WTC11 (cell line): Measurements from ENCODE around the gene ZNF335. TPM values are rescaled to one million over a fixed set of nuclear protein-coding genes. Genes with fewer than 3 reads are reported as not detected.

Experiments
- ATAC-seq: fragments of 200-7000 bp; cut with Tn5 transposase; 2 replicates; pipeline ENCODE4 v1.10.0; 2021; ENCODE audit warnings: mild to moderate bottlenecking, moderate library complexity
- CTCF ChIA-PET: fragments of 300-600 bp; sonication (Branson Sonifier 250); formaldehyde crosslinking; loops from one replicate; lab custom pipeline; 2021; ENCODE audit warnings: antibody characterized with exemption; lab: Charles Lee
- POLR2A ChIA-PET: fragments of 350-600 bp; sonication (Branson Sonifier 250); formaldehyde crosslinking; loops from one replicate; lab custom pipeline; 2021; ENCODE audit warnings: antibody characterized with exemption; lab: Charles Lee
- DNase-seq: peaks from one replicate; pipeline ENCODE4 v3.0.0; 2021; ENCODE audit warnings: low spot score
- H3K27ac Mint-ChIP-seq: 2 replicates; pipeline ENCODE4 v1.8.0; 2021; ENCODE audit warnings: mixed read lengths
- H3K27me3 Mint-ChIP-seq: 2 replicates; pipeline ENCODE4 v1.8.0; 2021; ENCODE audit warnings: low read depth, mild to moderate bottlenecking, moderate library complexity, mixed read lengths
- H3K36me3 Mint-ChIP-seq: 2 replicates; pipeline ENCODE4 v1.8.0; 2021; ENCODE audit warnings: mixed read lengths
- H3K4me1 Mint-ChIP-seq: 2 replicates; pipeline ENCODE4 v1.8.0; 2022; ENCODE audit warnings: mixed read lengths
- H3K4me3 Mint-ChIP-seq: 2 replicates; pipeline ENCODE4 v1.8.0; 2021; ENCODE audit warnings: mild to moderate bottlenecking, moderate library complexity, mixed read lengths
- H3K9me3 Mint-ChIP-seq: 2 replicates; pipeline ENCODE4 v1.8.0; 2021; ENCODE audit warnings: mixed read lengths
- ATF3 ChIP-seq: sonication (generic); formaldehyde crosslinking; conservative IDR thresholded peaks from 2 replicates; pipeline ENCODE4 v1.8.1; 2022; ENCODE audit warnings: mild to moderate bottlenecking, missing genetic modification reagents
- ATF6 ChIP-seq: sonication (generic); formaldehyde crosslinking; IDR thresholded peaks from 2 replicates; pipeline ENCODE4 v1.8.1; 2023; ENCODE audit warnings: mild to moderate bottlenecking, missing genetic modification reagents
- FOXJ3 ChIP-seq: sonication (generic); formaldehyde crosslinking; IDR thresholded peaks from 2 replicates; pipeline ENCODE4 v1.9.0; 2021; ENCODE audit warnings: missing genetic modification reagents, mild to moderate bottlenecking, borderline replicate concordance
- GABPB1 ChIP-seq: sonication (generic); formaldehyde crosslinking; IDR thresholded peaks from 2 replicates; pipeline ENCODE4 v1.8.1; 2023; ENCODE audit warnings: mild to moderate bottlenecking, missing genetic modification reagents
- HMGA2 ChIP-seq: fragments of 250-450 bp; sonication (Bioruptor Pico); IDR thresholded peaks from 2 replicates; pipeline ENCODE4 v1.4.0; 2021; ENCODE audit warnings: mild to moderate bottlenecking, moderate library complexity
- IRF2 ChIP-seq: sonication (generic); formaldehyde crosslinking; IDR thresholded peaks from 2 replicates; pipeline ENCODE4 v1.8.0; 2022; ENCODE audit warnings: low read depth, missing genetic modification reagents, borderline replicate concordance
- JUN ChIP-seq: sonication (generic); formaldehyde crosslinking; IDR thresholded peaks from 2 replicates; pipeline ENCODE4 v1.8.0; 2023; ENCODE audit warnings: mild to moderate bottlenecking, missing genetic modification reagents
- MXD4 ChIP-seq: fragments of 250-450 bp; sonication (Bioruptor Pico); IDR thresholded peaks from 2 replicates; pipeline ENCODE4 v1.8.0; 2021; ENCODE audit warnings: mild to moderate bottlenecking, moderate library complexity, borderline replicate concordance
- NFATC4 ChIP-seq: fragments of 250-450 bp; sonication (Bioruptor Pico); IDR thresholded peaks from 2 replicates; pipeline ENCODE4 v1.9.0; 2021; ENCODE audit warnings: mild to moderate bottlenecking
- PRDM15 ChIP-seq: sonication (generic); formaldehyde crosslinking; IDR thresholded peaks from 2 replicates; pipeline ENCODE4 v1.8.0; 2022; ENCODE audit warnings: missing genetic modification reagents
- PRRX2 ChIP-seq: fragments of 250-450 bp; sonication (Bioruptor Pico); IDR thresholded peaks from 2 replicates; pipeline ENCODE4 v1.8.0; 2021; ENCODE audit warnings: mild to moderate bottlenecking
- RELA ChIP-seq: sonication (generic); formaldehyde crosslinking; IDR thresholded peaks from 2 replicates; pipeline ENCODE4 v1.8.1; 2022; ENCODE audit warnings: missing genetic modification reagents, mild to moderate bottlenecking, borderline replicate concordance
- RORB ChIP-seq: fragments of 250-450 bp; sonication (Bioruptor Pico); IDR thresholded peaks from 2 replicates; pipeline ENCODE4 v1.9.0; 2021; ENCODE audit warnings: mild to moderate bottlenecking
- ZBTB43 ChIP-seq: sonication (generic); formaldehyde crosslinking; IDR thresholded peaks from 2 replicates; pipeline ENCODE4 v1.8.1; 2023; ENCODE audit warnings: mild to moderate bottlenecking, missing genetic modification reagents
- ZNF121 ChIP-seq: sonication (generic); formaldehyde crosslinking; IDR thresholded peaks from 2 replicates; pipeline ENCODE4 v1.8.0; 2023; ENCODE audit warnings: missing genetic modification reagents
- ZNF138 ChIP-seq: sonication (generic); formaldehyde crosslinking; conservative IDR thresholded peaks from 2 replicates; pipeline ENCODE4 v1.8.1; 2022; ENCODE audit warnings: mild to moderate bottlenecking, moderate library complexity, missing genetic modification reagents
- ZNF281 ChIP-seq: sonication (generic); formaldehyde crosslinking; IDR thresholded peaks from 2 replicates; pipeline ENCODE4 v1.8.0; 2023; ENCODE audit warnings: mild to moderate bottlenecking, missing genetic modification reagents
- ZNF317 ChIP-seq: sonication (generic); formaldehyde crosslinking; IDR thresholded peaks from 2 replicates; pipeline ENCODE4 v1.8.1; 2023; ENCODE audit warnings: low read depth, mild to moderate bottlenecking, moderate library complexity, missing genetic modification reagents, borderline replicate concordance
- ZNF532 ChIP-seq: fragments of 250-450 bp; sonication (Bioruptor Pico); IDR thresholded peaks from 2 replicates; pipeline ENCODE4 v1.9.0; 2021; ENCODE audit warnings: mild to moderate bottlenecking, borderline replicate concordance
- ZNF671 ChIP-seq: fragments of 250-450 bp; sonication (Bioruptor Pico); IDR thresholded peaks from 2 replicates; pipeline ENCODE4 v1.8.0; 2021; ENCODE audit warnings: mild to moderate bottlenecking
- total RNA-seq: library from RNA; stranded (reverse); gene quantifications from 3 replicates; pipeline ENCODE4 v1.2.3, GENCODE V29; 2021

The ZNF335 gene
- total RNA-seq, 1 experiment from 2014 or later: 20.0 TPM

GRCh38 chr20:45944151-45944964 is 27.6 kb downstream of the ZNF335 start (continued):
- TF ChIP-seq PRDM15 (no peak), RORB (no peak)

- no peak for TF ChIP-seq JUN (CRISPR knock-in tag)
- no peak for TF ChIP-seq GABPB1 (CRISPR knock-in tag)
- TF ChIP-seq ATF3 (CRISPR knock-in tag): no peak
- no peak for TF ChIP-seq ZNF532 (CRISPR knock-in tag)
- TF ChIP-seq RELA: no peak
- no peak for TF ChIP-seq ZNF121 (CRISPR knock-in tag)
- TF ChIP-seq IRF2 (CRISPR knock-in tag): no peak
- no peak for TF ChIP-seq MXD4
- no peak for TF ChIP-seq ZNF138 (CRISPR knock-in tag)
- no peak for TF ChIP-seq NFATC4 (CRISPR knock-in tag)
- no peak for TF ChIP-seq ZNF671 (CRISPR knock-in tag)
- no peak for TF ChIP-seq ZBTB43 (CRISPR knock-in tag)
- no peak for TF ChIP-seq PRRX2
- no peak for TF ChIP-seq ZNF317 (CRISPR knock-in tag)
- no peak for TF ChIP-seq ZNF281
- no peak for TF ChIP-seq FOXJ3 (CRISPR knock-in tag)
- TF ChIP-seq HMGA2 (CRISPR knock-in tag): no peak
- no peak for TF ChIP-seq ATF6 (CRISPR knock-in tag)
- TF ChIP-seq, all 79 proteins: peak for 0
- H3K4me3 Mint-ChIP-seq: no peak overlapping the region
- peaks cover 2% of the 10 kb centered on the region for H3K4me1 Mint-ChIP-seq
- ChIA-PET CTCF (no interaction called here), POLR2A (no interaction called here)
- no peaks in the 10 kb centered on the region for H3K9me3 Mint-ChIP-seq
- ATAC-seq (no peak), DNase-seq (no peak)
- H3K27ac Mint-ChIP-seq: no peak overlapping the region
- H3K27me3 Mint-ChIP-seq: no peaks in the 10 kb centered on the region
- peaks cover 56% of the 10 kb centered on the region for H3K36me3 Mint-ChIP-seq
These were observed 28.4 kb downstream of the ZNF335 start for GRCh38 chr20:45943613-45944012.
